Measurements from ENCODE around the gene UQCC5. TPM values are rescaled to one million over a fixed set of nuclear protein-coding genes. Genes with fewer than 3 reads are reported as not detected.

Gene UQCC5
- total RNA-seq, 1 experiment from 2014 or later: 45.8 TPM

GRCh38 chr3:52518723-52519444 lies 17.5 kb upstream of the UQCC5 start:
- Histone ChIP-seq H3K56ac (ENCODE audit: insufficient read length, low read depth, low read length) (no peak overlapping the region), H3K23me2 (ENCODE audit: insufficient read length, low read depth, low read length, poor library complexity, severe bottlenecking) (no peaks in the 10 kb centered on the region), H3K4me1 (ENCODE audit: insufficient read depth, low read length) (no peaks in the 10 kb centered on the region), H2BK12ac (ENCODE audit: insufficient read length, low read depth, low read length) (no peak overlapping the region), H4K20me1 (ENCODE audit: control insufficient read depth, insufficient read depth, insufficient read length) (peaks cover 3% of the 10 kb centered on the region), H3K18ac (ENCODE audit: insufficient read length, low read depth, low read length) (no peak overlapping the region), H2AFZ (ENCODE audit: low read length) (no peak overlapping the region), H3K9ac (ENCODE audit: extremely low read depth, insufficient read length, low read length) (no peak overlapping the region), H3K27ac (ENCODE audit: insufficient read length, low read depth, low read length) (no peak overlapping the region), H3K9me3 (ENCODE audit: control insufficient read depth, low read depth, low read length) (no peaks in the 10 kb centered on the region), H3K4ac (ENCODE audit: low read depth, low read length) (no peak overlapping the region), H3K23ac (ENCODE audit: insufficient read length, low read depth, low read length) (no peak overlapping the region), H3K4me2 (ENCODE audit: insufficient read depth, insufficient read length, low read length) (peak overlapping the region; percentile 33), H2BK5ac (ENCODE audit: insufficient read length, low read length) (no peak overlapping the region), H2AK5ac (ENCODE audit: insufficient read length, low read length) (no peak overlapping the region), H2BK15ac (ENCODE audit: low read depth, low read length) (no peak overlapping the region), H2BK20ac (ENCODE audit: low read depth, low read length, poor library complexity, severe bottlenecking) (no peak overlapping the region), H3K79me1 (ENCODE audit: insufficient read depth, low read depth, low read length, poor library complexity, severe bottlenecking) (no peaks in the 10 kb centered on the region), H4K91ac (ENCODE audit: insufficient read length, low read depth, low read length) (no peak overlapping the region), H3T11ph (ENCODE audit: low read length) (no peak overlapping the region), H2BK120ac (ENCODE audit: low read depth, low read length, poor library complexity, severe bottlenecking) (no peak overlapping the region), H3K14ac (ENCODE audit: insufficient read depth, low read length) (no peak overlapping the region), H4K8ac (replicated peaks; ENCODE audit: insufficient read length, low read depth, low read length) (no peak overlapping the region), H3K79me2 (ENCODE audit: insufficient read depth, low read length) (no peaks in the 10 kb centered on the region), H4K5ac (ENCODE audit: insufficient read length, low read depth, low read length) (no peak overlapping the region), H3K27me3 (ENCODE audit: insufficient read depth, low read length) (no peaks in the 10 kb centered on the region)
- Mint-ChIP-seq H3K4me1 (peaks cover 6 to 7% of the 10 kb centered on the region in 2 experiments; a peak in 3 of 4 replicates), H3K36me3 (ENCODE audit: insufficient read depth in 1 of 3, low read depth in 3 of 3) (peaks cover 2 to 7% (median 2%) of the 10 kb centered on the region in 3 experiments; a peak in 6 of 7 replicates), H3K9me3 (no peaks in the 10 kb centered on the region; a peak in 1 of 5 replicates), H3K4me3 (peak overlapping the region; percentile 36 to 60; a peak in 3 of 5 replicates), H3K27ac (no peak overlapping the region), H3K27me3 (ENCODE audit: low read depth) (peaks cover 4% of the 10 kb centered on the region)
- peak; percentile 84 for DNase-seq
- TF ChIP-seq CTCF (conservative IDR thresholded peaks at IDR 0.05): no peak
- WGBS (ENCODE audit: extremely low coverage, insufficient read length, low lambda C conversion rate): no CpG with 5 or more reads among the region's 50 CpGs

Measured in H9 (cell line).